GM12892 (cell line): ENCODE results near the gene CST6.

Experiments used
- POLR2A ChIP-seq: IDR thresholded peaks from 2 replicates; pipeline ENCODE4 v1.6.1; 2011; ENCODE audit warnings: low read depth, low read length, control low read depth
- POLR2AphosphoS5 ChIP-seq: IDR thresholded peaks from 2 replicates; pipeline ENCODE4 v1.6.1; 2011; ENCODE audit warnings: low read depth, low read length, control low read depth
- TAF1 ChIP-seq: IDR thresholded peaks from 2 replicates; pipeline ENCODE4 v1.6.1; 2011; ENCODE audit warnings: low read depth, mild to moderate bottlenecking, control low read depth, low read length, borderline replicate concordance

DNA sequence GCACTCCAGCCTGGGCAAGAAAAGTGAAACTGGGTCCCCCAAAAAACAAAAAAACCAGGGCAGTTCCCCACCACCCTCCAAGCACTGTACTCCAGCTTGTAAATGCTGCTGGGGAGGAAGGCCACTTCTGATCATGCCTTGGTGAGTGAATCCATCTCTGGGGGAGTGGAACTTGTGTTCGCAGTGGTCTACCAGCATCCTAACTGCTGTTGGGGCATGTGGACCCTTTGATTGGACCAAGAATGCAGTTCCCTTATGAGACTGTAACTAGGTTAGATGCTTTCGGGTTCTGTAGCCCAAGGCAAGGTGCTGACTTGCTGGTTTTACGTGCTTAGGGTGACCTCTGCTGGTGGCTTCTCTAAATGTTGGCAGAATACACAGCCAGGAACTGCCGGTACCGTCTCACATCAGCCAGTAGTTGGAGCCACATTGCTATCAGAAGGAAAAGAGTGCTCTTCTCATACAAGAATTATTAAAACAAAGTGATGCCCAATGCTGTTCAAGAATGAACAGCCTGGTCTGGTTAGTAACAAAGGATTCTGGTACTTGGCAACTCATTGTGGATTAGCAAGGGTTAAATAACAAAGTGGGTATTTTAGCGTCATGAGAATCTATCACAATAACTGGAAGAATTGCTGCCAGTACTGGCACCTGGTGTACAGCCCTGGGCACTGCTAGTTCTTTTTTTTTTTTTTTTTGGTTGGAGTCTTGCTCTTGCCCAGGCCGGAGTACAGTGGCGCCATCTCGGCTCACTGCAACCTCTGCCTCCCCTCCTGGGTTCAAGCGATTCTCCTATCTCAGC lies 22.8 kb upstream of the CST6 start:
- TF ChIP-seq POLR2A (no peak), POLR2AphosphoS5 (no peak), TAF1 (no peak)
